ENCODE results near the gene NKD1. TPM values are rescaled to one million over a fixed set of nuclear protein-coding genes. Genes with fewer than 3 reads are reported as not detected.

NKD1 gene
- total and polyA plus RNA-seq, 5 donors: 0.68 to 3.2 (median 1.6) TPM

GRCh38 chr16:50562657-50563056 lies 14.5 kb downstream of the NKD1 start:
- Histone ChIP-seq H3K4me3 (ENCODE audit: low read length) (no peak overlapping the region), H3K27me3 (ENCODE audit: control insufficient read depth, insufficient read depth) (no peaks in the 10 kb centered on the region), H3K27ac (ENCODE audit: low read length) (no peak overlapping the region), H3K9me3 (ENCODE audit: control insufficient read depth, low read length) (no peaks in the 10 kb centered on the region), H3K4me1 (ENCODE audit: control insufficient read depth, insufficient read depth, low read length) (no peaks in the 10 kb centered on the region)
- intact Hi-C loops (cut with DNase I): no loop called here
- no peak for ATAC-seq
- no peak for DNase-seq
- 92% methylated on average over 7 of the region's 7 CpGs for WGBS

GRCh38 chr16:50563989-50564388 lies 15.8 kb downstream of the NKD1 start:
- Histone ChIP-seq H3K9me3 (ENCODE audit: control insufficient read depth, low read length) (no peaks in the 10 kb centered on the region), H3K4me1 (ENCODE audit: control insufficient read depth, insufficient read depth, low read length) (no peaks in the 10 kb centered on the region), H3K4me3 (ENCODE audit: low read length) (no peak overlapping the region), H3K27ac (ENCODE audit: low read length) (no peak overlapping the region), H3K27me3 (ENCODE audit: control insufficient read depth, insufficient read depth) (no peaks in the 10 kb centered on the region)
- WGBS: 74% methylated on average over 6 of the region's 6 CpGs
- intact Hi-C loops (cut with DNase I): no loop called here
- DNase-seq: no peak
- no peak for ATAC-seq

GRCh38 chr16:50565428-50565827 lies 17.2 kb downstream of the NKD1 start:
- no peak for ATAC-seq
- intact Hi-C loops (cut with DNase I): no loop called here
- Histone ChIP-seq H3K9me3 (ENCODE audit: control insufficient read depth, low read length) (no peaks in the 10 kb centered on the region), H3K4me3 (ENCODE audit: low read length) (no peak overlapping the region), H3K27ac (ENCODE audit: low read length) (no peak overlapping the region), H3K27me3 (ENCODE audit: control insufficient read depth, insufficient read depth) (no peaks in the 10 kb centered on the region), H3K4me1 (ENCODE audit: control insufficient read depth, insufficient read depth, low read length) (no peaks in the 10 kb centered on the region)
- WGBS: 97% methylated on average over 5 of the region's 5 CpGs
- no peak for DNase-seq

- Histone ChIP-seq H3K4me1 (ENCODE audit: control insufficient read depth, insufficient read depth, low read length) (no peaks in the 10 kb centered on the region), H3K27ac (ENCODE audit: low read length) (no peak overlapping the region), H3K4me3 (ENCODE audit: low read length) (no peak overlapping the region), H3K9me3 (ENCODE audit: control insufficient read depth, low read length) (no peaks in the 10 kb centered on the region), H3K27me3 (ENCODE audit: control insufficient read depth, insufficient read depth) (no peaks in the 10 kb centered on the region)
- 73% methylated on average over 7 of the region's 7 CpGs for WGBS
- DNase-seq (peak in 1 of 3 donors; percentile 33), ATAC-seq (peak; percentile 13 to 31)
- intact Hi-C loops (cut with DNase I): no loop called here
Measured at GRCh38 chr16:50566014-50566962, 18.1 kb downstream of the NKD1 start.

GRCh38 chr16:50567651-50568050 lies 19.5 kb downstream of the NKD1 start:
- ATAC-seq (peak; percentile 66 to 68), DNase-seq (no peak)
- H3K27ac ChIP-seq (ENCODE audit: low read length): no peak overlapping the region
- intact Hi-C loops (cut with DNase I): no loop called here
- 70% methylated on average over 5 of the region's 5 CpGs for WGBS
- no peaks in the 10 kb centered on the region for H3K9me3 ChIP-seq (ENCODE audit: control insufficient read depth, low read length)
- H3K4me3 ChIP-seq (ENCODE audit: low read length): no peak overlapping the region
- no peaks in the 10 kb centered on the region for H3K27me3 ChIP-seq (ENCODE audit: control insufficient read depth, insufficient read depth)
- H3K4me1 ChIP-seq (ENCODE audit: control insufficient read depth, insufficient read depth, low read length): no peaks in the 10 kb centered on the region

GRCh38 chr16:50568187-50568815 lies 20.1 kb downstream of the NKD1 start:
- WGBS: 65% methylated on average over 9 of the region's 9 CpGs
- no peak overlapping the region for H3K27ac ChIP-seq (ENCODE audit: low read length)
- no peaks in the 10 kb centered on the region for H3K9me3 ChIP-seq (ENCODE audit: control insufficient read depth, low read length)
- DNase-seq (peak in 1 of 3 donors; percentile 12), ATAC-seq (peak in 1 of 2 donors; percentile 27)
- H3K4me3 ChIP-seq (ENCODE audit: low read length): no peak overlapping the region
- no peaks in the 10 kb centered on the region for H3K27me3 ChIP-seq (ENCODE audit: control insufficient read depth, insufficient read depth)
- intact Hi-C loops (cut with DNase I): no loop called here
- H3K4me1 ChIP-seq (ENCODE audit: control insufficient read depth, insufficient read depth, low read length): no peaks in the 10 kb centered on the region

GRCh38 chr16:50570354-50570753 lies 22.2 kb downstream of the NKD1 start:
- WGBS: 87% methylated on average over 7 of the region's 7 CpGs
- intact Hi-C loops (cut with DNase I): no loop called here
- H3K4me1 ChIP-seq (ENCODE audit: control insufficient read depth, insufficient read depth, low read length): no peaks in the 10 kb centered on the region
- H3K27me3 ChIP-seq (ENCODE audit: control insufficient read depth, insufficient read depth): no peaks in the 10 kb centered on the region
- no peak overlapping the region for H3K27ac ChIP-seq (ENCODE audit: low read length)
- no peak overlapping the region for H3K4me3 ChIP-seq (ENCODE audit: low read length)
- no peaks in the 10 kb centered on the region for H3K9me3 ChIP-seq (ENCODE audit: control insufficient read depth, low read length)
- ATAC-seq (no peak), DNase-seq (no peak)

GRCh38 chr16:50570808-50571598 lies 22.8 kb downstream of the NKD1 start:
- WGBS: 93% methylated on average over 11 of the region's 11 CpGs
- Histone ChIP-seq H3K4me1 (ENCODE audit: control insufficient read depth, insufficient read depth, low read length) (no peaks in the 10 kb centered on the region), H3K27me3 (ENCODE audit: control insufficient read depth, insufficient read depth) (no peaks in the 10 kb centered on the region), H3K9me3 (ENCODE audit: control insufficient read depth, low read length) (no peaks in the 10 kb centered on the region), H3K27ac (ENCODE audit: low read length) (no peak overlapping the region), H3K4me3 (ENCODE audit: low read length) (no peak overlapping the region)
- DNase-seq (peak in 1 of 3 donors; percentile 37), ATAC-seq (no peak)
- intact Hi-C loops (cut with DNase I): no loop called here

GRCh38 chr16:50571786-50572185 lies 23.6 kb downstream of the NKD1 start:
- DNase-seq (peak in 1 of 3 donors; percentile 12), ATAC-seq (no peak)
- Histone ChIP-seq H3K4me1 (ENCODE audit: control insufficient read depth, insufficient read depth, low read length) (no peaks in the 10 kb centered on the region), H3K9me3 (ENCODE audit: control insufficient read depth, low read length) (no peaks in the 10 kb centered on the region), H3K27me3 (ENCODE audit: control insufficient read depth, insufficient read depth) (no peaks in the 10 kb centered on the region), H3K27ac (ENCODE audit: low read length) (no peak overlapping the region), H3K4me3 (ENCODE audit: low read length) (no peak overlapping the region)
- WGBS: 95% methylated on average over 7 of the region's 7 CpGs
- intact Hi-C loops (cut with DNase I): no loop called here

- H3K4me1 ChIP-seq (ENCODE audit: control insufficient read depth, insufficient read depth, low read length): no peaks in the 10 kb centered on the region
- WGBS: 82% methylated on average over 7 of the region's 7 CpGs
- intact Hi-C loops (cut with DNase I): no loop called here
Measured at GRCh38 chr16:50572700-50573099, 24.5 kb downstream of the NKD1 start.

GRCh38 chr16:50573279-50573678 lies 25.1 kb downstream of the NKD1 start:
- H3K4me1 ChIP-seq (ENCODE audit: control insufficient read depth, insufficient read depth, low read length): no peaks in the 10 kb centered on the region

More at GRCh38 chr16:50572700-50573099, 24.5 kb downstream of the NKD1 start:
- no peaks in the 10 kb centered on the region for H3K27me3 ChIP-seq (ENCODE audit: control insufficient read depth, insufficient read depth)
- ATAC-seq (no peak), DNase-seq (no peak)
- no peaks in the 10 kb centered on the region for H3K9me3 ChIP-seq (ENCODE audit: control insufficient read depth, low read length)
- H3K4me3 ChIP-seq (ENCODE audit: low read length): no peak overlapping the region
- no peak overlapping the region for H3K27ac ChIP-seq (ENCODE audit: low read length)

More at GRCh38 chr16:50573279-50573678, 25.1 kb downstream of the NKD1 start:
- DNase-seq: no peak
- intact Hi-C loops (cut with DNase I): no loop called here
- ATAC-seq: no peak
- WGBS: 91% methylated on average over 5 of the region's 5 CpGs
- Histone ChIP-seq H3K27me3 (ENCODE audit: control insufficient read depth, insufficient read depth) (no peaks in the 10 kb centered on the region), H3K9me3 (ENCODE audit: control insufficient read depth, low read length) (no peaks in the 10 kb centered on the region), H3K4me3 (ENCODE audit: low read length) (no peak overlapping the region), H3K27ac (ENCODE audit: low read length) (no peak overlapping the region)

All from right cardiac atrium (tissue), 5 donors.